ENCODE data around the gene TRNT1.

DNA sequence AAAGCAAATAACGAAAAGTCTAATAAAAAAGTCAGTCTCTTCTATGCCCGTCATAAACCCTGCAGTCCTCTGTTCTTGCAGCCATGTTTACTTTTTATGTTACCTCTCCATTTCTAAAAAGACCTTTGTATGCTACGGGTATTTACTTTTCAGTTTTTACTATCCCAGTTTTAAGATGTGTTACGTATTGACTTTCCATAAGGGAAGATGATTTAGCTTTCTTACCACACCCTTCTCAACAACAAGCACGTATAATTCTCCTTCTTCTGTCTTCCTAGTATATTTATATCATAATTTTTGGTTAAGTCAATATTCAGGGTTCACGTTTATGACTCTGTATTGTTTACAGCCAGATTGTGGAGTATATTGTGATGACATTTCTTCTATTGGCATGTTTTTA is 10.8 kb downstream of the TRNT1 start:
- no peak for TF ChIP-seq POLR2A (IDR thresholded peaks at IDR 0.05; ENCODE audit: borderline replicate concordance, extremely low read depth, insufficient read depth, insufficient read length)
- TF ChIP-seq, protein P1, sequence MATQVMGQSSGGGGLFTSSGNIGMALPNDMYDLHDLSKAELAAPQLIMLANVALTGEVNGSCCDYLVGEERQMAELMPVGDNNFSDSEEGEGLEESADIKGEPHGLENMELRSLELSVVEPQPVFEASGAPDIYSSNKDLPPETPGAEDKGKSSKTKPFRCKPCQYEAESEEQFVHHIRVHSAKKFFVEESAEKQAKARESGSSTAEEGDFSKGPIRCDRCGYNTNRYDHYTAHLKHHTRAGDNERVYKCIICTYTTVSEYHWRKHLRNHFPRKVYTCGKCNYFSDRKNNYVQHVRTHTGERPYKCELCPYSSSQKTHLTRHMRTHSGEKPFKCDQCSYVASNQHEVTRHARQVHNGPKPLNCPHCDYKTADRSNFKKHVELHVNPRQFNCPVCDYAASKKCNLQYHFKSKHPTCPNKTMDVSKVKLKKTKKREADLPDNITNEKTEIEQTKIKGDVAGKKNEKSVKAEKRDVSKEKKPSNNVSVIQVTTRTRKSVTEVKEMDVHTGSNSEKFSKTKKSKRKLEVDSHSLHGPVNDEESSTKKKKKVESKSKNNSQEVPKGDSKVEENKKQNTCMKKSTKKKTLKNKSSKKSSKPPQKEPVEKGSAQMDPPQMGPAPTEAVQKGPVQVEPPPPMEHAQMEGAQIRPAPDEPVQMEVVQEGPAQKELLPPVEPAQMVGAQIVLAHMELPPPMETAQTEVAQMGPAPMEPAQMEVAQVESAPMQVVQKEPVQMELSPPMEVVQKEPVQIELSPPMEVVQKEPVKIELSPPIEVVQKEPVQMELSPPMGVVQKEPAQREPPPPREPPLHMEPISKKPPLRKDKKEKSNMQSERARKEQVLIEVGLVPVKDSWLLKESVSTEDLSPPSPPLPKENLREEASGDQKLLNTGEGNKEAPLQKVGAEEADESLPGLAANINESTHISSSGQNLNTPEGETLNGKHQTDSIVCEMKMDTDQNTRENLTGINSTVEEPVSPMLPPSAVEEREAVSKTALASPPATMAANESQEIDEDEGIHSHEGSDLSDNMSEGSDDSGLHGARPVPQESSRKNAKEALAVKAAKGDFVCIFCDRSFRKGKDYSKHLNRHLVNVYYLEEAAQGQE (IDR thresholded peaks at IDR 0.05; ENCODE audit: low read depth), result no peak
- TF ChIP-seq ZNF274 (IDR thresholded peaks at IDR 0.05; ENCODE audit: low read depth, low read length), result no peak
- TF ChIP-seq POLR2AphosphoS5 (IDR thresholded peaks at IDR 0.05; ENCODE audit: low read depth, low read length), result no peak
- no peak for TF ChIP-seq EZH2phosphoT487 (IDR thresholded peaks at IDR 0.05; ENCODE audit: borderline replicate concordance)
- TF ChIP-seq, protein P2, sequence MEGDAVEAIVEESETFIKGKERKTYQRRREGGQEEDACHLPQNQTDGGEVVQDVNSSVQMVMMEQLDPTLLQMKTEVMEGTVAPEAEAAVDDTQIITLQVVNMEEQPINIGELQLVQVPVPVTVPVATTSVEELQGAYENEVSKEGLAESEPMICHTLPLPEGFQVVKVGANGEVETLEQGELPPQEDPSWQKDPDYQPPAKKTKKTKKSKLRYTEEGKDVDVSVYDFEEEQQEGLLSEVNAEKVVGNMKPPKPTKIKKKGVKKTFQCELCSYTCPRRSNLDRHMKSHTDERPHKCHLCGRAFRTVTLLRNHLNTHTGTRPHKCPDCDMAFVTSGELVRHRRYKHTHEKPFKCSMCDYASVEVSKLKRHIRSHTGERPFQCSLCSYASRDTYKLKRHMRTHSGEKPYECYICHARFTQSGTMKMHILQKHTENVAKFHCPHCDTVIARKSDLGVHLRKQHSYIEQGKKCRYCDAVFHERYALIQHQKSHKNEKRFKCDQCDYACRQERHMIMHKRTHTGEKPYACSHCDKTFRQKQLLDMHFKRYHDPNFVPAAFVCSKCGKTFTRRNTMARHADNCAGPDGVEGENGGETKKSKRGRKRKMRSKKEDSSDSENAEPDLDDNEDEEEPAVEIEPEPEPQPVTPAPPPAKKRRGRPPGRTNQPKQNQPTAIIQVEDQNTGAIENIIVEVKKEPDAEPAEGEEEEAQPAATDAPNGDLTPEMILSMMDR (IDR thresholded peaks at IDR 0.05 in 2 of 3, conservative IDR thresholded peaks at IDR 0.05 in 1 of 3; ENCODE audit: borderline replicate concordance in 1 of 3, insufficient read depth in 1 of 3, low read depth in 2 of 3, low read length in 2 of 3), result no peak
- no peak for TF ChIP-seq ELF1 (IDR thresholded peaks at IDR 0.05; ENCODE audit: borderline replicate concordance, low read depth)
- no peak for TF ChIP-seq RAD21 (IDR thresholded peaks at IDR 0.05; ENCODE audit: low read depth)
